Upper lobe of left lung (tissue), 4 donors: ENCODE results near the gene BRI3.

Experiments used
- CTCF ChIP-seq, 6 experiments: fragments of 450-650 bp in 4 of 6; fragments of 200-600 bp in 2 of 6; sonication (generic) in 2 of 6; IDR thresholded peaks; one replicate each; pipeline ENCODE4 v1.5.1; 2016 to 2019; ENCODE audit warnings: antibody characterized with exemption in 6 of 6
- EP300 ChIP-seq, 4 donors: sonication (generic); formaldehyde crosslinking; IDR thresholded peaks; one replicate each; pipeline ENCODE4 v1.5.1; 2017; ENCODE audit warnings: antibody characterized with exemption in 4 of 4, control low read depth in 2 of 4
- POLR2A ChIP-seq, 4 donors: fragments of 450-650 bp; IDR thresholded peaks; one replicate each; pipeline ENCODE4 v1.5.1; 2016 to 2017; ENCODE audit warnings: antibody characterized with exemption in 4 of 4, mild to moderate bottlenecking in 2 of 4
- POLR2AphosphoS5 ChIP-seq, 2 donors: sonication (generic); formaldehyde crosslinking; IDR thresholded peaks; one replicate each; pipeline ENCODE4 v1.5.1; 2017; ENCODE audit warnings: antibody characterized with exemption in 2 of 2

- no peak for TF ChIP-seq CTCF (IDR thresholded peaks at IDR 0.05)
- TF ChIP-seq POLR2A (IDR thresholded peaks at IDR 0.05), result no peak
- no peak for TF ChIP-seq POLR2AphosphoS5 (IDR thresholded peaks at IDR 0.05)
- no peak for TF ChIP-seq EP300 (IDR thresholded peaks at IDR 0.05)
Observed at GRCh38 chr7:98257701-98258100, 23.8 kb upstream of the BRI3 start.
